Upper lobe of right lung (tissue), 1 donor: ENCODE measurements around the gene ISG20. TPM values are rescaled to one million over a fixed set of nuclear protein-coding genes. Genes with fewer than 3 reads are reported as not detected.

ENCODE experiments used
- ATAC-seq: fragments of 200-7000 bp; cut with Tn5 transposase; one replicate; pipeline ENCODE4 v1.9.1; 2020; ENCODE audit warnings: mild to moderate bottlenecking, moderate library complexity
- DNase-seq: peaks from one replicate; pipeline ENCODE4 v3.0.0-alpha.2; 2020
- H3K27ac ChIP-seq: fragments of 200-600 bp; one replicate; pipeline ENCODE4 v1.8.0; 2022
- H3K27me3 ChIP-seq: fragments of 200-600 bp; one replicate; pipeline ENCODE4 v1.8.0; 2022; ENCODE audit warnings: mild to moderate bottlenecking
- H3K36me3 ChIP-seq: fragments of 200-600 bp; one replicate; pipeline ENCODE4 v1.8.0; 2022
- H3K4me1 ChIP-seq: fragments of 200-600 bp; one replicate; pipeline ENCODE4 v1.8.0; 2022
- H3K4me3 ChIP-seq: fragments of 200-600 bp; one replicate; pipeline ENCODE4 v1.8.0; 2022; ENCODE audit warnings: mild to moderate bottlenecking
- H3K9me3 ChIP-seq: fragments of 200-600 bp; one replicate; pipeline ENCODE4 v1.8.0; 2022
- intact Hi-C: fragments of 100-400 bp; cut with DNase I; formaldehyde crosslinking; loops from one replicate; pipeline ENCODE4 v1.11.0; 2022
- total RNA-seq: library from RNA; stranded (reverse); fragmentation: NEBNext Ultra II Directional; extraction: Animal tissue kit (Norgen Biotek cat#: 25700); gene quantifications from one replicate; pipeline ENCODE4 v1.2.1, GENCODE V29; 2021
- TF ChIP-seq, protein P1 (sequence below): fragments of 200-600 bp; IDR thresholded peaks from one replicate; pipeline ENCODE4 v1.8.0; 2022; ENCODE audit warnings: antibody characterized with exemption
- donor health status: DM: no; HTN: yes; CAD: no; lungs with severe emphysema.

ISG20 gene
- total RNA-seq, 1 donor from 2014 or later = 34.9 TPM

DNA sequence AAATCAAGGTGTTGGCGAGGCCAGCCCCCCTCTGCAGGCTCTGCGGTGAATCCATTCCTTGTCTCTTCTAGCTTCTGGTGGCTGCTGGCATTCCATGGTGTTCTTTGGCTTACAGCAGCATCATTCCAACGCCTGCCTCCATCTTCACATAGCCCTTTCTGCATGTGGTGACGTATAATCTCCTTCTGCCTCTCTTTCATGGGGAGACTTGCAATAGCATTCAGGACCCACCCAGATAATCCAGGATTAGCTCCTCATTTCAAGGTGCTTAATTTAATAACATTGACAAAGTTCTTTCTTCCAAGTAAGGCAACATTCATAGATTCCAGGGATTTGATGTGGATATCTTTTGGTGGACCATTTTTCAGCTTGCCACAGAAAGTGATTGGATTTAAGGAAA is 35.8 kb downstream of the ISG20 start:
- DNase-seq (no peak), ATAC-seq (no peak)
- H3K4me3 ChIP-seq = no peak overlapping the region
- TF ChIP-seq, protein P1, sequence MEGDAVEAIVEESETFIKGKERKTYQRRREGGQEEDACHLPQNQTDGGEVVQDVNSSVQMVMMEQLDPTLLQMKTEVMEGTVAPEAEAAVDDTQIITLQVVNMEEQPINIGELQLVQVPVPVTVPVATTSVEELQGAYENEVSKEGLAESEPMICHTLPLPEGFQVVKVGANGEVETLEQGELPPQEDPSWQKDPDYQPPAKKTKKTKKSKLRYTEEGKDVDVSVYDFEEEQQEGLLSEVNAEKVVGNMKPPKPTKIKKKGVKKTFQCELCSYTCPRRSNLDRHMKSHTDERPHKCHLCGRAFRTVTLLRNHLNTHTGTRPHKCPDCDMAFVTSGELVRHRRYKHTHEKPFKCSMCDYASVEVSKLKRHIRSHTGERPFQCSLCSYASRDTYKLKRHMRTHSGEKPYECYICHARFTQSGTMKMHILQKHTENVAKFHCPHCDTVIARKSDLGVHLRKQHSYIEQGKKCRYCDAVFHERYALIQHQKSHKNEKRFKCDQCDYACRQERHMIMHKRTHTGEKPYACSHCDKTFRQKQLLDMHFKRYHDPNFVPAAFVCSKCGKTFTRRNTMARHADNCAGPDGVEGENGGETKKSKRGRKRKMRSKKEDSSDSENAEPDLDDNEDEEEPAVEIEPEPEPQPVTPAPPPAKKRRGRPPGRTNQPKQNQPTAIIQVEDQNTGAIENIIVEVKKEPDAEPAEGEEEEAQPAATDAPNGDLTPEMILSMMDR = no peak
- no peaks in the 10 kb centered on the region for H3K9me3 ChIP-seq
- H3K4me1 ChIP-seq = no peaks in the 10 kb centered on the region
- no peak overlapping the region for H3K27ac ChIP-seq
- H3K36me3 ChIP-seq = no peaks in the 10 kb centered on the region
- intact Hi-C loops = no loop called here
- peaks cover 8% of the 10 kb centered on the region for H3K27me3 ChIP-seq

DNA sequence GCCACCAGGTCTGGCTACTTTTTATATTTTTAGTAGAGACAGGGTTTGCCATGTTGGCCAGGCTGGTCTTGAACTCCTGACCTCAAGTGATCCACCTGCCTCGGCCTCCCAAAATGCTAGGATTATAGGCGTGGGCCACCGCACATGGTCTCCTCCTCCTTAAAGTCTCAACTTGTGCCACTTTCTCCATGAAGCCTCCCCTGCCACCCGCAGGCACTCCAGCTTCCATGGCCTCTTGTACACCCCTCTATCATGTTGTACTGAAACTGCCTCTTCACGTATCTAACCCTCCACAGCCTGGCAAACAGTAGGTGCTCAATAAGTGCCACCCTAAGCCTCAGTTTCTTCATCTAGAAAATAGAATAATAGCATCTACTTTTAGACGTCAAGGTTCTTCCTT is 39.9 kb downstream of the ISG20 start:
- TF ChIP-seq, protein P1 = no peak
- Histone ChIP-seq H3K9me3 (no peaks in the 10 kb centered on the region), H3K4me1 (no peaks in the 10 kb centered on the region), H3K36me3 (no peaks in the 10 kb centered on the region), H3K4me3 (no peak overlapping the region), H3K27me3 (no peaks in the 10 kb centered on the region), H3K27ac (no peak overlapping the region)
- ATAC-seq (no peak), DNase-seq (no peak)
- intact Hi-C loops = no loop called here

DNA sequence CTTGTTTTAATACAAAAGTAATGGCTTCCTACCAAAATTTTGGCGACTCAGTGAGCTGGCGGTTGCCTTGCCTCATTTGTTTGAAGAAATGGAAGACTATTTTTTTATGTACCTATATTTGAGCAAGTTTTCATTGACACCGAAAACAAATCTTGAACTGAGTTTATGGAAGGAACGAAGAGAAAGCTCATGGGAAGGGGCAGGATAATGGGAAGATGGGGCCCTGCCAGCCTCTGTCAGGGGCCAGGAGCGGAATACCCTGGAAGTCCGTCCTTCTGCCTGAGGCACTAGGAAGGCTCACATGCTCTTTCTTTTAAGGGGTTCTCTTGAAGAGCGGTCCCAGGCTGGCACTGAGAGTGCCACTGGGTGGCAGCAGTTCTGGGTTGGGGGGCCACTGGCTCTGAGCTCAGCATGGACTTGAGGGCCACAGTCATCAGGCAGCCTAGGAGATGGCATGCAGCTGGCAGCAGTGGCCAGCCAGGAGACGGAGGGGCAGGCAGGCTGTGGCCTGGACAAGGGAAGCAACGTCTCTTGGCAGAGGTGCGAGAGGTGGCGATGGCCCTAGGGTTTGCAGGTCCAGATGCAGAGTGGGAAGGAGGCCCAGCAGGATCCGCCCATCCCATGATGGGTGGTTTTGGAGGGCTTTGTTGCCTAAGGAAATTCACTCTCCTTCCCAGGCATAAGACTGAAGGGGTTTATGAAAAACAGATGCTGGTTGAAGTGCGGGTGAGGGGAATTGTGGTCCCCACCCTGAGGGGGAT is 41.6 kb downstream of the ISG20 start:
- Histone ChIP-seq H3K9me3 (no peaks in the 10 kb centered on the region), H3K4me1 (no peaks in the 10 kb centered on the region), H3K27ac (no peak overlapping the region), H3K36me3 (no peaks in the 10 kb centered on the region), H3K27me3 (no peaks in the 10 kb centered on the region), H3K4me3 (no peak overlapping the region)
- TF ChIP-seq, protein P1 = no peak
- ATAC-seq (no peak), DNase-seq (no peak)
- intact Hi-C loops = no loop called here

DNA sequence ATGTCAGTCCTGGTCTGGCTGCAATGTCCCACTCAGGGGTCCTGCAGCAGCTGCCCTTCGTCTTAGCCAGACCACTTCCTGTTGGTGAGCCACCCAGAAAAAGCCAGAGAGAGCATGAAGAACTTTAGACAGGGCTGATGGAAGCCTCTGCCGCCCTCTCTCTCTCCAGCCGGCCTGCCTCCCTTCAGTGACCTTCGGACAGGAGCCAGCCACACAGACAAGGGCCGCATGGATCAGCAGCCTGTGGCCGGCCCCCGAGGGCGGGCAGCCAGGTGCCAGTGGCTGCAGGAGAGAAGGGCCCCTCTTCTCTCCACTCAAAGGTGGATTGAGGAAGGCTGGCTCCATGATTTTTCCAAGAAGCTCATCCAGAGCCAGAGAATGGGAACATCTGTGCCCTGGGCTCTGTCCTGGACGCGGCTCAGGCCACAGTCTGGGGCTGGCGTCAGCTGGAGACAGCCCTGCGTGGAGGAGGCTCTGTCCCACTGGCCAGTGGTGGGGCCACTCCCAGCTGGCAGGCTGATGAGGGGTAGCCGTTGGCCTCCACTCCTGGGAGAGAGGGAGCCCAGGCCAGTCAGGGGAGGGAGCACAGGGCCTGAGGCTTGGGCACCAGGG is 42.9 kb downstream of the ISG20 start:
- Histone ChIP-seq H3K27me3 (no peaks in the 10 kb centered on the region), H3K4me3 (no peak overlapping the region), H3K36me3 (no peaks in the 10 kb centered on the region), H3K4me1 (no peaks in the 10 kb centered on the region), H3K27ac (no peak overlapping the region), H3K9me3 (no peaks in the 10 kb centered on the region)
- ATAC-seq (no peak), DNase-seq (no peak)
- intact Hi-C loops = no loop called here
- TF ChIP-seq, protein P1 = no peak

DNA sequence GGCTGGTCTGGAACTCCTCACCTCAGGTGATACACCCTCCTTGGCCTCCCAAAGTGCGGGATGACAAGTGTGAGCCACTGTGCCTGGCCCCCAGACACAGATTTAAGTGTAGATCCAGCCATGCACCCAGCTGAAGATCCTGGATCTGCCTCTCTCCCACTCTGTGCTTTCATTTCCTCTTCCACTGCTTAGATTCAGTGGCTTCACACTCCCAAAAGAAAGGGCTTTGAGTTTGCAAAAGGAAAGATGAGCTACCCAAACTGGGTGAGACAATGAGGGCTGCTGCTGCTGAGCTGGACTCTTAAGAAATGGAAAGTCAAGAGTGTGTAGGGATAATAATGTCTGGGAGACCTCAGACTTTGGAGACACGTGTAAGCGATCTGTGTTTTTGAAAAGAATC is 45.5 kb downstream of the ISG20 start:
- no peaks in the 10 kb centered on the region for H3K36me3 ChIP-seq
- no peaks in the 10 kb centered on the region for H3K9me3 ChIP-seq
- intact Hi-C loops = no loop called here
- no peaks in the 10 kb centered on the region for H3K27me3 ChIP-seq
- H3K4me1 ChIP-seq = no peaks in the 10 kb centered on the region
- H3K4me3 ChIP-seq = no peak overlapping the region
- TF ChIP-seq, protein P1 = no peak
- H3K27ac ChIP-seq = no peak overlapping the region
- ATAC-seq (no peak), DNase-seq (no peak)
